Measurements from ENCODE around the gene SLC38A10. TPM values are rescaled to one million over a fixed set of nuclear protein-coding genes. Genes with fewer than 3 reads are reported as not detected.

SLC38A10 gene
- total and polyA plus RNA-seq, 4 experiments from 2014 or later: 49.0 to 113 (median 90.7) TPM

- Histone ChIP-seq H3K36me3 (ENCODE audit: insufficient read depth, low read length) (peaks cover 13% of the 10 kb centered on the region), H3K27me3 (ENCODE audit: insufficient read depth, low read length) (no peaks in the 10 kb centered on the region), H3K27ac (ENCODE audit: low read depth, low read length) (peak overlapping the region; percentile 59), H3K9me3 (ENCODE audit: control insufficient read depth in 1 of 2, low read length in 2 of 2) (no peaks in the 10 kb centered on the region), H3K4me1 (ENCODE audit: insufficient read depth, low read length) (peaks cover 60% of the 10 kb centered on the region), H3K4me3 (ENCODE audit: low read length in 2 of 2) (no peak overlapping the region)
- Mint-ChIP-seq H3K4me3 (peak overlapping the region in 7 of 8 donors; percentile 25 to 92 (median 87)), H3K36me3 (peaks cover 7 to 36% of the 10 kb centered on the region in 2 donors), H3K9me3 (no peaks in the 10 kb centered on the region), H3K4me1 (peaks cover 22 to 64% (median 46%) of the 10 kb centered on the region in 4 donors), H3K27me3 (no peaks in the 10 kb centered on the region), H3K27ac (peak overlapping the region; percentile 65 to 91 (median 83))
- CTCF ChIA-PET (ENCODE audit: partially characterized antibody): interaction anchor here (0.6 to 2.7 kb wide), 2 partner anchors 9 kb away, joined by 3 to 15 read pairs; partner anchors contain the start of gene SLC38A10
- no peak for DNase-seq
- POLR2A ChIA-PET (ENCODE audit: partially characterized antibody): interaction anchor here (2.5 kb wide), 1 partner anchor 9 kb away, joined by 24 read pairs; the partner anchor contains the start of gene SLC38A10
- intact Hi-C loops (cut with micrococcal nuclease): no loop called here
Measured at GRCh38 chr17:81286491-81287145, 8.5 kb downstream of the SLC38A10 start.

- Histone ChIP-seq H3K36me3 (ENCODE audit: insufficient read depth, low read length) (peaks cover 13% of the 10 kb centered on the region), H3K27me3 (ENCODE audit: insufficient read depth, low read length) (no peaks in the 10 kb centered on the region), H3K9me3 (ENCODE audit: control insufficient read depth in 1 of 2, low read length in 2 of 2) (no peaks in the 10 kb centered on the region), H3K4me3 (ENCODE audit: low read length in 2 of 2) (peak overlapping the region; percentile 62 to 79), H3K27ac (ENCODE audit: low read depth, low read length) (peak overlapping the region; percentile 59), H3K4me1 (ENCODE audit: insufficient read depth, low read length) (peaks cover 53% of the 10 kb centered on the region)
- H3K27ac Mint-ChIP-seq: peak overlapping the region; percentile 75 to 92 (median 89)
- H3K4me3 Mint-ChIP-seq: peak overlapping the region; percentile 85 to 92 (median 88)
- DNase-seq: no peak
- H3K27me3 Mint-ChIP-seq: no peaks in the 10 kb centered on the region
- intact Hi-C loops (cut with micrococcal nuclease): no loop called here
- ChIA-PET POLR2A (ENCODE audit: partially characterized antibody) (interaction anchor here (2.5 kb wide), 1 partner anchor 10 kb away, joined by 24 read pairs; the partner anchor contains the start of gene SLC38A10), CTCF (ENCODE audit: partially characterized antibody) (interaction anchor here (1.0 to 2.7 kb wide), 2 partner anchors 10 to 199 kb away, joined by 3 to 15 read pairs; partner anchors contain the start of gene SLC38A10)
- H3K36me3 Mint-ChIP-seq: peaks cover 7 to 31% of the 10 kb centered on the region in 2 donors
- H3K9me3 Mint-ChIP-seq: no peaks in the 10 kb centered on the region
- H3K4me1 Mint-ChIP-seq: peaks cover 19 to 58% (median 41%) of the 10 kb centered on the region in 4 donors
Measured at GRCh38 chr17:81285894-81286293, 9.2 kb downstream of the SLC38A10 start.

- Histone ChIP-seq H3K36me3 (ENCODE audit: insufficient read depth, low read length) (peaks cover 14% of the 10 kb centered on the region), H3K4me3 (ENCODE audit: low read length in 2 of 2) (peak overlapping the region; percentile 62 to 79), H3K27ac (ENCODE audit: low read depth, low read length) (peak overlapping the region; percentile 59), H3K27me3 (ENCODE audit: insufficient read depth, low read length) (no peaks in the 10 kb centered on the region), H3K9me3 (ENCODE audit: control insufficient read depth in 1 of 2, low read length in 2 of 2) (no peaks in the 10 kb centered on the region), H3K4me1 (ENCODE audit: insufficient read depth, low read length) (peaks cover 50% of the 10 kb centered on the region)
- intact Hi-C loops (cut with micrococcal nuclease): no loop called here
- H3K9me3 Mint-ChIP-seq: no peaks in the 10 kb centered on the region
- peaks cover 18 to 54% (median 40%) of the 10 kb centered on the region in 4 donors for H3K4me1 Mint-ChIP-seq
- no peaks in the 10 kb centered on the region for H3K27me3 Mint-ChIP-seq
- ChIA-PET CTCF (ENCODE audit: partially characterized antibody) (interaction anchor here (1.0 to 2.7 kb wide), 3 partner anchors 10 to 199 kb away, joined by 3 to 15 read pairs (median 4); partner anchors contain the start of gene SLC38A10), POLR2A (ENCODE audit: partially characterized antibody) (interaction anchor here (1.3 to 2.5 kb wide), 2 partner anchors 8 to 10 kb away, joined by 4 to 24 read pairs; partner anchors contain the start of gene SLC38A10)
- H3K4me3 Mint-ChIP-seq: peak overlapping the region; percentile 85 to 92 (median 88)
- peaks cover 8 to 33% of the 10 kb centered on the region in 2 donors for H3K36me3 Mint-ChIP-seq
- H3K27ac Mint-ChIP-seq: peak overlapping the region; percentile 54 to 92 (median 89)
- peak; percentile 46 to 61 (median 56) for DNase-seq
Measured at GRCh38 chr17:81285179-81285878, 9.8 kb downstream of the SLC38A10 start.

DNA sequence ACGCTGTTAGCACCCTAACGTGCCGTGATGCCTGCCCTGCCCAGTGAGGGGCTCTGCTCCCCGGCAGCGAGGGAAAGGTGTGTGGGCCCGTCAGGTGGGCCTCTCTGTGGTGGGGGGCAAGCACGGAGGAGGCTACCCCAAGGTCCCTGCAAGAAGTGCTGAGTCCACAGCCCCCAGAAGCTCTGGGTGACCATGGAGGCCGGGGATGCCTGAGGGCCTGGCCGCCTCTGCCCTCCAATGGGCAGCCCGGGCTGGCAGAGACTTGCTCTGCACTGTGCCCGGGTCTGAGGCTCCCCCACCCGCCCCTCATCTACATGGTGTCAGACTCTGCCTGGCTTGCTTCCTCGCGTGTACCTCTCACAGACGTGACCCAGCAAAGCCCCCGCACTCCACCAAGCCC lies 12.2 kb downstream of the SLC38A10 start:
- intact Hi-C loops (cut with micrococcal nuclease): no loop called here
- no peak overlapping the region for H3K27ac ChIP-seq (ENCODE audit: low read depth, low read length)
- peaks cover 16 to 40% (median 31%) of the 10 kb centered on the region in 4 donors for H3K4me1 Mint-ChIP-seq
- no peaks in the 10 kb centered on the region for H3K27me3 ChIP-seq (ENCODE audit: insufficient read depth, low read length)
- CTCF ChIA-PET (ENCODE audit: partially characterized antibody): interaction anchor here (1.6 kb wide), 1 partner anchor 9 kb away, joined by 3 read pairs; no protein-coding TSS in a partner anchor
- H3K27me3 Mint-ChIP-seq: no peaks in the 10 kb centered on the region
- H3K36me3 ChIP-seq (ENCODE audit: insufficient read depth, low read length): peaks cover 17% of the 10 kb centered on the region
- peak in 1 of 5 donors; percentile 21 for DNase-seq
- H3K27ac Mint-ChIP-seq: no peak overlapping the region
- peaks cover 12 to 35% of the 10 kb centered on the region in 2 donors for H3K36me3 Mint-ChIP-seq
- H3K4me3 Mint-ChIP-seq: no peak overlapping the region
- POLR2A ChIA-PET (ENCODE audit: partially characterized antibody): no interaction called here
- H3K4me1 ChIP-seq (ENCODE audit: insufficient read depth, low read length): peaks cover 36% of the 10 kb centered on the region
- no peak overlapping the region for H3K4me3 ChIP-seq (ENCODE audit: low read length in 2 of 2)
- H3K9me3 ChIP-seq (ENCODE audit: control insufficient read depth in 1 of 2, low read length in 2 of 2): no peaks in the 10 kb centered on the region
- no peaks in the 10 kb centered on the region for H3K9me3 Mint-ChIP-seq

DNA sequence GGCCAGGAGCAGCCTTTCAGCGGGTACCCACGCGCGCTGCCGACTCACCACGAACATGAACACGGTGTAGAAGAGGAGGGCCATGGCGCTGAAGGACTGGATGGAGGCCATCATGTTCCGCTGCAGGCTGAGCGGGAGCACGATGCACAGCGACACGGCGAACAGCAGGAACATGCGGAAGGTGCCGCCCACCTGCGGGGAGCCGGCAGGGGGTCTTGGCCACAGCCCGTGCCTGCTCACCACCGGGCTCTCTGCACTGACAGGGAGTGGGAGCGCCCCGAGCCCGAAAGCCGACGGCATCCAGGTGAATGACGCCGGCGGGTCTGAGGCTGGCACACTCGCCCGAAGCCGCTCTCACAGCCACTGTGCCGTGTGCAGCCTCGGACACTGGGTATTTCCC lies 13.0 kb downstream of the SLC38A10 start:
- Mint-ChIP-seq H3K27ac (no peak overlapping the region), H3K36me3 (peaks cover 12 to 35% of the 10 kb centered on the region in 2 donors), H3K4me1 (peaks cover 13 to 37% (median 26%) of the 10 kb centered on the region in 4 donors), H3K9me3 (no peaks in the 10 kb centered on the region), H3K27me3 (no peaks in the 10 kb centered on the region), H3K4me3 (no peak overlapping the region)
- H3K36me3 ChIP-seq (ENCODE audit: insufficient read depth, low read length): peaks cover 20% of the 10 kb centered on the region
- ChIA-PET POLR2A (ENCODE audit: partially characterized antibody) (no interaction called here), CTCF (ENCODE audit: partially characterized antibody) (no interaction called here)
- H3K27ac ChIP-seq (ENCODE audit: low read depth, low read length): no peak overlapping the region
- intact Hi-C loops (cut with micrococcal nuclease): no loop called here
- no peak for DNase-seq
- H3K27me3 ChIP-seq (ENCODE audit: insufficient read depth, low read length): no peaks in the 10 kb centered on the region
- peaks cover 28% of the 10 kb centered on the region for H3K4me1 ChIP-seq (ENCODE audit: insufficient read depth, low read length)
- no peak overlapping the region for H3K4me3 ChIP-seq (ENCODE audit: low read length in 2 of 2)
- H3K9me3 ChIP-seq (ENCODE audit: control insufficient read depth in 1 of 2, low read length in 2 of 2): no peaks in the 10 kb centered on the region

DNA sequence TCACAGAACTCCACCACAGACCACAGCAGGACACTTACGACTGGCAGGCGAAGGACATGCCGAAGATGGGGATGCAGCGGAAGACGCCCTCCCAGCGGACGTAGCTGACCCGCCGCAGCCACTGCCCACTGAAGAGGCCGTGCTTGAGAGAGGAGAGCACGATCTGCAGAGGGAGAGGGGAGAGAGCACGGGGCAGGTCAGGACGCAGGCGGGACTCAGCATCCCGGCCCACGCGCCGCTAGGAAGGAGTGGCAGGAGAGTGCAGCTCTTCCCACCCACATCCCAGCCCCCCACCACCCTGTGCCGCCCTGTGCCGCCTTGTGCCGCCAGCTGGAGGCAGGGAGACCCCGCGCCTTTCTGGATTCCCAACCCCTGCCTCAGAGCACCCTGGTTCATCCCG lies 14.5 kb downstream of the SLC38A10 start:
- POLR2A ChIA-PET (ENCODE audit: partially characterized antibody): no interaction called here
- intact Hi-C loops (cut with micrococcal nuclease): no loop called here
- Histone ChIP-seq H3K27me3 (ENCODE audit: insufficient read depth, low read length) (no peaks in the 10 kb centered on the region), H3K9me3 (ENCODE audit: control insufficient read depth in 1 of 2, low read length in 2 of 2) (no peaks in the 10 kb centered on the region), H3K36me3 (ENCODE audit: insufficient read depth, low read length) (peaks cover 33% of the 10 kb centered on the region), H3K4me3 (ENCODE audit: low read length in 2 of 2) (no peak overlapping the region), H3K4me1 (ENCODE audit: insufficient read depth, low read length) (peaks cover 13% of the 10 kb centered on the region), H3K27ac (ENCODE audit: low read depth, low read length) (no peak overlapping the region)
- no peaks in the 10 kb centered on the region for H3K9me3 Mint-ChIP-seq
- no peak overlapping the region for H3K4me3 Mint-ChIP-seq
- peaks cover 6 to 21% (median 14%) of the 10 kb centered on the region in 4 donors for H3K4me1 Mint-ChIP-seq
- peak overlapping the region in 1 of 7 donors; percentile 23 for H3K27ac Mint-ChIP-seq
- H3K27me3 Mint-ChIP-seq: no peaks in the 10 kb centered on the region
- no peak for DNase-seq
- CTCF ChIA-PET (ENCODE audit: partially characterized antibody): interaction anchor here (1.0 kb wide), 1 partner anchor 12 kb away, joined by 3 read pairs; no protein-coding TSS in a partner anchor
- peaks cover 16 to 45% of the 10 kb centered on the region in 2 donors for H3K36me3 Mint-ChIP-seq
